HG03060 (cell line): ENCODE data around the gene FRMD4A.

Source experiments
- ATAC-seq: cut with Tn5 transposase; IDR thresholded peaks from one replicate; pipeline ENCODE4 v1.9.1; 2021; ENCODE audit warnings: low read depth, moderate number of reproducible peaks; ENCODE audit not compliant: unreplicated experiment

Gene FRMD4A

GRCh38 chr10:14296065-14296709, 34.5 kb downstream of the FRMD4A start:
- no peak for ATAC-seq

- ATAC-seq, result no peak
Measured at GRCh38 chr10:14294347-14295059, 36.2 kb downstream of the FRMD4A start.

GRCh38 chr10:14293526-14293925, 37.2 kb downstream of the FRMD4A start:
- ATAC-seq, result no peak

- ATAC-seq, result no peak
Measured at GRCh38 chr10:14291296-14291695, 39.4 kb downstream of the FRMD4A start.

GRCh38 chr10:14285941-14286560, 44.7 kb downstream of the FRMD4A start:
- ATAC-seq, result no peak

GRCh38 chr10:14282276-14282675, 48.4 kb downstream of the FRMD4A start:
- no peak for ATAC-seq

GRCh38 chr10:14278533-14278932, 52.2 kb downstream of the FRMD4A start:
- ATAC-seq, result no peak

GRCh38 chr10:14276210-14276609, 54.5 kb downstream of the FRMD4A start:
- ATAC-seq, result no peak

GRCh38 chr10:14271621-14272020, 59.1 kb downstream of the FRMD4A start:
- ATAC-seq, result no peak

GRCh38 chr10:14270370-14270769, 60.4 kb downstream of the FRMD4A start:
- no peak for ATAC-seq

GRCh38 chr10:14265709-14266108, 65.0 kb downstream of the FRMD4A start:
- no peak for ATAC-seq

- ATAC-seq, result no peak
Measured at GRCh38 chr10:14262836-14263425, 67.8 kb downstream of the FRMD4A start.

GRCh38 chr10:14261336-14261735, 69.4 kb downstream of the FRMD4A start:
- ATAC-seq, result no peak

GRCh38 chr10:14259696-14260566, 70.8 kb downstream of the FRMD4A start:
- ATAC-seq, result no peak

- no peak for ATAC-seq
Measured at GRCh38 chr10:14254368-14254767, 76.4 kb downstream of the FRMD4A start.

- no peak for ATAC-seq
Measured at GRCh38 chr10:14253711-14254110, 77.0 kb downstream of the FRMD4A start.

GRCh38 chr10:14253079-14253478, 77.6 kb downstream of the FRMD4A start:
- ATAC-seq, result no peak

- no peak for ATAC-seq
Measured at GRCh38 chr10:14250496-14251076, 80.1 kb downstream of the FRMD4A start.

- ATAC-seq, result no peak
Measured at GRCh38 chr10:14247377-14248116, 83.2 kb downstream of the FRMD4A start.
